HepG2 (cell line): ENCODE measurements around the gene NSFL1C. TPM values are rescaled to one million over a fixed set of nuclear protein-coding genes. Genes with fewer than 3 reads are reported as not detected.

Source experiments
- ELF4 ChIP-seq: sonication (generic); formaldehyde crosslinking; IDR thresholded peaks from 2 replicates; pipeline ENCODE4 v1.5.0; 2020; ENCODE audit warnings: missing genetic modification reagents, mild to moderate bottlenecking, moderate library complexity, borderline replicate concordance
- FOXA3 ChIP-seq: IDR thresholded peaks from 2 replicates; pipeline ENCODE4 v1.6.1; 2016; ENCODE audit warnings: missing genetic modification reagents, missing compliant biosample characterization
- FOXP1 ChIP-seq, 2 experiments: fragments of 450-650 bp in 1 of 2; IDR thresholded peaks; 2 replicates each; pipeline ENCODE4 v1.6.1; 2017 to 2018; ENCODE audit warnings: antibody characterized with exemption in 1 of 2
- GATAD2A ChIP-seq: IDR thresholded peaks from 2 replicates; pipeline ENCODE4 v1.6.1; 2016
- ISL2 ChIP-seq: sonication (generic); formaldehyde crosslinking; IDR thresholded peaks from 2 replicates; pipeline ENCODE4 v1.5.0; 2020; ENCODE audit warnings: missing genetic modification reagents
- MIER2 ChIP-seq: IDR thresholded peaks from 2 replicates; pipeline ENCODE4 v1.6.1; 2016; ENCODE audit warnings: missing biosample characterization, missing genetic modification reagents
- MZF1 ChIP-seq: sonication (generic); formaldehyde crosslinking; IDR thresholded peaks from 2 replicates; pipeline ENCODE4 v1.8.1; 2023; ENCODE audit warnings: mild to moderate bottlenecking, missing genetic modification reagents, borderline replicate concordance
- NFYC ChIP-seq: IDR thresholded peaks from 2 replicates; pipeline ENCODE4 v1.6.1; 2016; ENCODE audit warnings: missing genetic modification reagents, missing compliant biosample characterization
- PHF20 ChIP-seq: sonication (generic); formaldehyde crosslinking; IDR thresholded peaks from 2 replicates; pipeline ENCODE4 v1.5.0; 2020; ENCODE audit warnings: mild to moderate bottlenecking, missing genetic modification reagents
- SOX5 ChIP-seq: IDR thresholded peaks from 2 replicates; pipeline ENCODE4 v1.6.1; 2016; ENCODE audit warnings: borderline replicate concordance
- TBX3 ChIP-seq: fragments of 450-650 bp; IDR thresholded peaks from 2 replicates; pipeline ENCODE4 v1.6.1; 2017; ENCODE audit warnings: antibody characterized with exemption, mild to moderate bottlenecking, inconsistent platforms, borderline replicate concordance
- TFDP1 ChIP-seq: IDR thresholded peaks from 2 replicates; pipeline ENCODE4 v1.6.1; 2016; ENCODE audit warnings: missing compliant biosample characterization, missing genetic modification reagents, borderline replicate concordance
- TRAFD1 ChIP-seq: sonication (generic); formaldehyde crosslinking; IDR thresholded peaks from 2 replicates; pipeline ENCODE4 v1.5.1; 2020; ENCODE audit warnings: missing genetic modification reagents, mild to moderate bottlenecking, borderline replicate concordance
- ZFP90 ChIP-seq: sonication (generic); formaldehyde crosslinking; IDR thresholded peaks from 2 replicates; pipeline ENCODE4 v1.8.0; 2022; ENCODE audit warnings: missing genetic modification reagents, mild to moderate bottlenecking, inconsistent platforms, borderline replicate concordance
- ZNF414 ChIP-seq: sonication (generic); formaldehyde crosslinking; IDR thresholded peaks from 2 replicates; pipeline ENCODE4 v1.5.0; 2020; ENCODE audit warnings: missing genetic modification reagents
- ZNF619 ChIP-seq: sonication (generic); formaldehyde crosslinking; IDR thresholded peaks from 2 replicates; pipeline ENCODE4 v1.4.0; 2020; ENCODE audit warnings: mild to moderate bottlenecking, missing genetic modification reagents
- ZNF891 ChIP-seq: sonication (generic); formaldehyde crosslinking; IDR thresholded peaks from 2 replicates; pipeline ENCODE4 v1.5.0; 2020; ENCODE audit warnings: mild to moderate bottlenecking, missing genetic modification reagents
- ZSCAN30 ChIP-seq: sonication (generic); formaldehyde crosslinking; IDR thresholded peaks from 2 replicates; pipeline ENCODE4 v1.5.0; 2020; ENCODE audit warnings: mild to moderate bottlenecking, missing genetic modification reagents
- polyA plus RNA-seq, 8 experiments: library from polyadenylated mRNA; depleted of rRNA in 3 of 8; stranded (reverse) in 7 of 8; unstranded in 1 of 8; fragments of >200 nt; fragmentation: Illumina TruSeq in 4 of 8; extraction: Trizol in 4 of 8; gene quantifications; 2 replicates each; pipeline versions ENCODE4 v1.2.1 to v1.2.3, GENCODE V29; 2011 to 2016; ENCODE audit warnings: low read depth in 4 of 8, missing spikeins in 1 of 8, mixed read lengths in 1 of 8; ENCODE audit not compliant: insufficient read depth in 1 of 8
- total RNA-seq, 5 experiments: library from RNA; depleted of rRNA; stranded (reverse); fragments of >200 nt; fragmentation: Illumina TruSeq; extraction: Trizol; gene quantifications; 2 replicates each; pipeline ENCODE4 v1.2.3, GENCODE V29; 2016; ENCODE audit warnings: low read depth in 1 of 5
- TF ChIP-seq, protein P1 (sequence below): sonication (generic); formaldehyde crosslinking; IDR thresholded peaks from 2 replicates; pipeline ENCODE4 v1.4.0; 2020; ENCODE audit warnings: mild to moderate bottlenecking, low read depth, missing genetic modification reagents

Gene NSFL1C
- total and polyA plus RNA-seq, 2 of the 13 experiments (the other 11 are each of a cell fraction or from before 2014, with no cell fraction given): 22.9 to 62.7 TPM

- TF ChIP-seq ELF4 (CRISPR knock-in tag): 0 out of 2 replicates have a peak, but pooled peaks have one; percentile 21
- TF ChIP-seq ZNF414: 0 out of 2 replicates have a peak, but pooled peaks have one; percentile 42
- peak; percentile 41; the same call in 1 of the 2 replicates for TF ChIP-seq ZFP90 (CRISPR knock-in tag)
- TF ChIP-seq ZNF619 (CRISPR knock-in tag): no peak
- peak; percentile 42; the same call in 1 of the 2 replicates for TF ChIP-seq FOXA3
- no peak for TF ChIP-seq MZF1 (CRISPR knock-in tag)
- no peak for TF ChIP-seq ISL2 (CRISPR knock-in tag)
- TF ChIP-seq TFDP1 (CRISPR knock-in tag): peak; percentile 37; the same call in 1 of the 2 replicates
- no peak for TF ChIP-seq TBX3
- TF ChIP-seq ZNF891 (CRISPR knock-in tag): 0 out of 2 replicates have a peak, but pooled peaks have one; percentile 57
- no peak for TF ChIP-seq FOXP1 (IDR thresholded peaks at IDR 0.05)
- 0 out of 2 replicates have a peak, but pooled peaks have one; percentile 12 for TF ChIP-seq FOXP1 (CRISPR knock-in tag; IDR thresholded peaks at IDR 0.05)
- no peak for TF ChIP-seq TRAFD1
- TF ChIP-seq GATAD2A (CRISPR knock-in tag): peak; percentile 11; the same call in 1 of the 2 replicates
- peak; percentile 16; the same call in 1 of the 2 replicates for TF ChIP-seq MIER2 (CRISPR knock-in tag)
- TF ChIP-seq PHF20: 0 out of 2 replicates have a peak, but pooled peaks have one; percentile 25
- TF ChIP-seq SOX5 (CRISPR knock-in tag): peak; percentile 53; the same call in 1 of the 2 replicates
- TF ChIP-seq ZSCAN30 (CRISPR knock-in tag): no peak
- TF ChIP-seq, protein P1, sequence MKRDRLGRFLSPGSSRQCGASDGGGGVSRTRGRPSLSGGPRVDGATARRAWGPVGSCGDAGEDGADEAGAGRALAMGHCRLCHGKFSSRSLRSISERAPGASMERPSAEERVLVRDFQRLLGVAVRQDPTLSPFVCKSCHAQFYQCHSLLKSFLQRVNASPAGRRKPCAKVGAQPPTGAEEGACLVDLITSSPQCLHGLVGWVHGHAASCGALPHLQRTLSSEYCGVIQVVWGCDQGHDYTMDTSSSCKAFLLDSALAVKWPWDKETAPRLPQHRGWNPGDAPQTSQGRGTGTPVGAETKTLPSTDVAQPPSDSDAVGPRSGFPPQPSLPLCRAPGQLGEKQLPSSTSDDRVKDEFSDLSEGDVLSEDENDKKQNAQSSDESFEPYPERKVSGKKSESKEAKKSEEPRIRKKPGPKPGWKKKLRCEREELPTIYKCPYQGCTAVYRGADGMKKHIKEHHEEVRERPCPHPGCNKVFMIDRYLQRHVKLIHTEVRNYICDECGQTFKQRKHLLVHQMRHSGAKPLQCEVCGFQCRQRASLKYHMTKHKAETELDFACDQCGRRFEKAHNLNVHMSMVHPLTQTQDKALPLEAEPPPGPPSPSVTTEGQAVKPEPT (CRISPR knock-in tag): no peak
- peak; percentile 47; the same call in 1 of the 2 replicates for TF ChIP-seq NFYC
Observed at GRCh38 chr20:1467355-1468116, 887 bp upstream of the NSFL1C start (continued).
